Pericardium fibroblast (primary cell): ENCODE data around the gene CALHM3. TPM values are rescaled to one million over a fixed set of nuclear protein-coding genes. Genes with fewer than 3 reads are reported as not detected.

Source experiments
- total RNA-seq: library from RNA; depleted of rRNA; stranded (reverse); fragments of >200 nt; gene quantifications from 2 replicates; pipeline ENCODE4 v1.2.3, GENCODE V29; 2015

The CALHM3 gene, protein sequence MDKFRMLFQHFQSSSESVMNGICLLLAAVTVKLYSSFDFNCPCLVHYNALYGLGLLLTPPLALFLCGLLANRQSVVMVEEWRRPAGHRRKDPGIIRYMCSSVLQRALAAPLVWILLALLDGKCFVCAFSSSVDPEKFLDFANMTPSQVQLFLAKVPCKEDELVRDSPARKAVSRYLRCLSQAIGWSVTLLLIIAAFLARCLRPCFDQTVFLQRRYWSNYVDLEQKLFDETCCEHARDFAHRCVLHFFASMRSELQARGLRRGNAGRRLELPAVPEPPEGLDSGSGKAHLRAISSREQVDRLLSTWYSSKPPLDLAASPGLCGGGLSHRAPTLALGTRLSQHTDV
- total RNA-seq = 0.58 TPM in 1 of 2 replicates, not detected in the other

DNA sequence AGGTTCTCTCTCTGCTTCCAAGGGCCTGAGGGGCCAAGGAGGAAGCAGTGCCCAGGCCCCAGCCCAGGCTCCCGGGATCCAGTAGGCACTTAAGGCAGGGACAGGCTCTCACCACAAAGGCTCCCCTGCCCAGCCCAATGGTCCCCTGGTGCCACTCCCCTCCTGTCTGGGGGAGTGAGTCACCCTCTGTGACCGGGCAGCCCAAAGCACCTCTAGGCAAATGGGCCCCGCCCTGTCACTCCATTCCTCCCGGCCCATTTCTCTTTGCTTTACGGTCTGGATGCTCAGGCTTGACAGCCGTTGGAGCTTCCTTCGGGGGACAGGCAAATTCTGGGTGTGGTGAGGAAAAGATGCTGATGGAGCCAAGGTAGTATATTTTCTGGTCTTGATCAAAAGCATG, at the start of gene CALHM3:
CALHM3 (minus strand) TSS at position 106 of the 400 bp plus-strand sequence. CDS start 208 bp downstream, outside the sequence.

DNA sequence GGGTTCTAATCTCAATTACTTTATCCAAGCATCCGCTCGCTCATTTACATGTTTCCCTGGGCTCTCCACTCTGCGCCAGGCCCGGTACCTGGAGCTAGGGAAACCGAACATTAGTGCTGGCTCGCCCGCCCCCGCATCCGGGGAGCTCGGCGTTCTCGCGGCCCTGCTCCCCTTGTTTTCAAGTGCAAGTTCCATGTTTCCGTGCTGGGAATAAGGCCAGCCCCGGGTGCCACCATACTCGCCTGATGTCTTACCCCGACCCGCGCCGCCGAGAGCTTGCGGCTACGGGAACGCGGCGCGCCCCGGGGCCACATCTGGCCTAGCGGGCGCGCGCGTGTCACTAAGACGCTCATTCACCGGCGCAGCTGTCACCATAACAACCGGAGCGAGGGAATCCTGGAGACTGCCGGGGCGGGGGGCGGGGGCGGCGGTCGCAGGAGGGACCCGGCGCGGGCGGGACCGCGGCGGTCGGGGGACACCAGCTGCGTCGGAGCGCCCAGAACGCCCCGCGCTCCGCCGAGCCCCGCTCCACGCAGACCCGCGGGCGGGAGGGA, 14.4 kb upstream of the CALHM3 start, which contains the start of gene NEURL1:
NEURL1 (plus strand) TSS at position 344 of the 554 bp plus-strand sequence. CDS start 683 bp downstream, outside the sequence.

DNA sequence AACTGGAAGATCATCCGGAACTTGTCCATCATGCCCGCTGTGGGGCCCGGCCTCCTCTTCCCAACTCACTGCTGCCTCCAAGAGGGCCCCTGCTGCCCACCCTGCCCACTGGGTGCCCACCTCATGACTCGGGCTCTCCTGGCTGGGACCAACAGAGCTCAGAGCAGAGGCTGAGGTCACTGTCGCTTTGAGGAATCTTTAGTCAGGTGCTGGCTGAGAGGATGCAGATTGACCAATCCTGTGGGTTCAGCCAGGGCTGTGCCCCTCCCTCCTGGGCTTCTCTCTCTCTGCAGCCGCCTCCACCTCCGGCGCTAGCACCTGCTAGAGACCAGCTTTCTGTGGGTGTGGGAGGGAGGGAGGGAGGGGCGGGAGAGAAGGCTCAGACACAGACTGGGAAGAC, 20.3 kb downstream of the CALHM3 start, which contains the start of gene CALHM1:
CALHM1 (minus strand) TSS at position 181 of the 400 bp plus-strand sequence; CDS start at position 32, 149 bp downstream.

DNA sequence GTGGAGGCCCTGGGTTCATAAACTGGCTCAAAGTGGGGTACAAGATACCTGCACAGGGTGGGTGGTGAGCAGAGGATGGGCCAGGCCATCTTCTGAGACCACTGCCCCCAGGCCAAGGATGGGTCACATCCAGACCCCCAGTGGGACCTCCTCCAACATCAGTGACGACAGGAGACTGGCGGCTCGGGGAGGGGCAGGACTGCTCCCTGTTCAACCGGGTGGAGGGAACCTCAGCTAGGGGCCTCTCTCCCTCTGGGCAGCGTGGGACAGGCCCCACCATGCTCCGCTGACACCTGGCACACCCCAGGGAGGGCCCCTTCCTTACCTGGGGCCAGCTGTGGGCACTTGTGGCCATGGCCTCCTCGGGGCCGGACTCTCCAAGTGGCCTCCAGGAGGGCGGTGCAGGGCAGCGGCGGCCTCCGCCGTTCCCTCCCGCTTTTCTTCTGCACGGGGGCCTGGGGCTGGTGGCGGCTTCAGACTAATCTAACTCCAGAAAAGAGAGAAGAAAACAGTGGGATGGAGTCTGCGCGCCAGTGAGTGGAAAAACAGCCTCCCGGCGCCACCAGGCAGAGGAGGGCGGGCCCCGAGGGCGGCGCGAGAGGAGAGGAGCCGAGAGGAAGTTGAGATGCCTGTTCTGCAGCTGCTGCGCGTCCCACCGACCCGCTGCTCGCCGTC, 27.1 kb downstream of the CALHM3 start, which contains the start of gene CALHM2:
CALHM2 (minus strand) TSS at position 540 of the 675 bp plus-strand sequence. CDS start 2,429 bp downstream, outside the sequence.

Other genes with a start within 250 kb of the CALHM3 start
- 0.09 and 0.12 TPM in 2 replicates for gene RPEL1, start 233.4 kb downstream of the CALHM3 start, total RNA-seq
- gene INA, start 202.1 kb downstream of the CALHM3 start, total RNA-seq = 0.09 and 0.12 TPM in 2 replicates
- 6.1 and 9.2 TPM in 2 replicates for gene PCGF6, start 128.1 kb downstream of the CALHM3 start, total RNA-seq
- gene TAF5, start 111.3 kb downstream of the CALHM3 start, total RNA-seq = 2.3 and 4.9 TPM in 2 replicates
- 255 and 293 TPM in 2 replicates for gene ATP5MK, start 82.8 kb downstream of the CALHM3 start, total RNA-seq
- 16.0 and 18.9 TPM in 2 replicates for gene PDCD11, start 82.6 kb downstream of the CALHM3 start, total RNA-seq
- gene CALHM2, start 26.9 kb downstream of the CALHM3 start, total RNA-seq = 84.4 and 88.9 TPM in 2 replicates
- not detected in 2 replicates for gene CALHM1, start 20.3 kb downstream of the CALHM3 start, total RNA-seq
- under 0.01 and 2.4 TPM in 2 replicates for gene NEURL1, start 14.5 kb upstream of the CALHM3 start, total RNA-seq